Suprapubic skin (tissue), 4 donors: Measurements from ENCODE around the gene MAVS. TPM values are rescaled to one million over a fixed set of nuclear protein-coding genes. Genes with fewer than 3 reads are reported as not detected.

ENCODE experiments used
- DNase-seq, 2 donors: peaks; one replicate each; pipeline ENCODE4 v3.0.0-alpha.2; 2019; ENCODE audit warnings: low spot score in 2 of 2
- H3K27ac ChIP-seq: fragments of 200-600 bp; sonication (generic); one replicate; pipeline ENCODE4 v1.5.1; 2019
- H3K27me3 ChIP-seq: fragments of 200-600 bp; sonication (generic); one replicate; pipeline ENCODE4 v1.5.1; 2019
- H3K36me3 ChIP-seq: fragments of 200-600 bp; sonication (generic); one replicate; pipeline ENCODE4 v1.5.1; 2019
- H3K4me1 ChIP-seq: fragments of 200-600 bp; sonication (generic); one replicate; pipeline ENCODE4 v1.5.1; 2019
- H3K4me3 ChIP-seq: fragments of 200-600 bp; sonication (generic); one replicate; pipeline ENCODE4 v1.5.1; 2019; ENCODE audit warnings: mild to moderate bottlenecking
- H3K9me3 ChIP-seq: fragments of 200-600 bp; sonication (generic); one replicate; pipeline ENCODE4 v1.5.1; 2019
- CTCF ChIP-seq, 2 donors: fragments of 200-600 bp in 1 of 2; fragments of 450-650 bp in 1 of 2; sonication (generic) in 1 of 2; IDR thresholded peaks; one replicate each; pipeline ENCODE4 v1.5.1; 2016 to 2019; ENCODE audit warnings: antibody characterized with exemption in 2 of 2, mild to moderate bottlenecking in 1 of 2, moderate library complexity in 1 of 2
- EP300 ChIP-seq: sonication (generic); formaldehyde crosslinking; IDR thresholded peaks from one replicate; pipeline ENCODE4 v1.6.1; 2017; ENCODE audit warnings: antibody characterized with exemption
- POLR2A ChIP-seq, 2 donors: fragments of 450-650 bp; IDR thresholded peaks; one replicate each; pipeline ENCODE4 v1.6.1; 2017; ENCODE audit warnings: antibody characterized with exemption in 2 of 2, mild to moderate bottlenecking in 2 of 2, moderate library complexity in 2 of 2
- POLR2AphosphoS5 ChIP-seq, 3 donors: sonication (generic); formaldehyde crosslinking; IDR thresholded peaks; one replicate each; pipeline ENCODE4 v1.6.1; 2017; ENCODE audit warnings: antibody characterized with exemption in 3 of 3
- WGBS: methylation state at CpG from one replicate; pipeline ENCODE4 v1.1.5; 2018; 5-methylcytosine and 5-hydroxymethylcytosine counted together
- total RNA-seq, 4 donors: library from RNA; depleted of rRNA; stranded (reverse); fragments of >200 nt; gene quantifications; one replicate each; pipeline ENCODE4 v1.1.0, GENCODE V29; 2016

The MAVS gene
- total RNA-seq, 4 donors from 2014 or later, result 29.1 to 50.0 (median 39.1) TPM

GRCh38 chr20:3922223-3922982, 75.8 kb downstream of the MAVS start:
- Histone ChIP-seq H3K27me3 (no peaks in the 10 kb centered on the region), H3K4me1 (peaks cover 14% of the 10 kb centered on the region), H3K4me3 (no peak overlapping the region), H3K27ac (no peak overlapping the region), H3K36me3 (peaks cover 58% of the 10 kb centered on the region), H3K9me3 (no peaks in the 10 kb centered on the region)
- DNase-seq, result no peak
- no peak for TF ChIP-seq CTCF (IDR thresholded peaks at IDR 0.05)
- no peak for TF ChIP-seq EP300
- no peak for TF ChIP-seq POLR2AphosphoS5 (IDR thresholded peaks at IDR 0.05)
- TF ChIP-seq POLR2A (IDR thresholded peaks at IDR 0.05), result no peak
- 81% methylated on average over 13 of the region's 13 CpGs for WGBS

GRCh38 chr20:3922983-3923339, 76.3 kb downstream of the MAVS start:
- Histone ChIP-seq H3K4me3 (no peak overlapping the region), H3K27me3 (no peaks in the 10 kb centered on the region), H3K4me1 (peaks cover 19% of the 10 kb centered on the region), H3K27ac (no peak overlapping the region), H3K9me3 (no peaks in the 10 kb centered on the region), H3K36me3 (peaks cover 56% of the 10 kb centered on the region)
- 98% methylated on average over 4 of the region's 4 CpGs for WGBS
- DNase-seq, result no peak
- TF ChIP-seq EP300 (no peak), POLR2AphosphoS5 (IDR thresholded peaks at IDR 0.05) (no peak), POLR2A (IDR thresholded peaks at IDR 0.05) (no peak), CTCF (IDR thresholded peaks at IDR 0.05) (no peak)

- WGBS, result 63% methylated on average over 2 of the region's 2 CpGs
- TF ChIP-seq POLR2AphosphoS5 (IDR thresholded peaks at IDR 0.05) (no peak), CTCF (IDR thresholded peaks at IDR 0.05) (no peak), POLR2A (IDR thresholded peaks at IDR 0.05) (no peak), EP300 (no peak)
- Histone ChIP-seq H3K4me1 (peaks cover 27% of the 10 kb centered on the region), H3K27me3 (no peaks in the 10 kb centered on the region), H3K27ac (no peak overlapping the region), H3K4me3 (no peak overlapping the region), H3K36me3 (peaks cover 52% of the 10 kb centered on the region), H3K9me3 (no peaks in the 10 kb centered on the region)
- DNase-seq, result no peak
Measured at GRCh38 chr20:3923818-3924217, 77.2 kb downstream of the MAVS start.

GRCh38 chr20:3924304-3925112, 77.9 kb downstream of the MAVS start:
- Histone ChIP-seq H3K27me3 (no peaks in the 10 kb centered on the region), H3K9me3 (no peaks in the 10 kb centered on the region), H3K27ac (no peak overlapping the region), H3K4me3 (no peak overlapping the region), H3K4me1 (peaks cover 32% of the 10 kb centered on the region), H3K36me3 (peaks cover 45% of the 10 kb centered on the region)
- no peak for DNase-seq
- no peak for TF ChIP-seq POLR2A (IDR thresholded peaks at IDR 0.05)
- no peak for TF ChIP-seq EP300
- TF ChIP-seq CTCF (IDR thresholded peaks at IDR 0.05), result no peak
- 67% methylated on average over 8 of the region's 13 CpGs for WGBS

- no peak overlapping the region for H3K4me3 ChIP-seq
- no peak for TF ChIP-seq POLR2A (IDR thresholded peaks at IDR 0.05)
- no peak for TF ChIP-seq POLR2AphosphoS5 (IDR thresholded peaks at IDR 0.05)
- TF ChIP-seq EP300, result no peak
- TF ChIP-seq CTCF (IDR thresholded peaks at IDR 0.05), result no peak
- no peak for DNase-seq
- H3K4me1 ChIP-seq, result peaks cover 36% of the 10 kb centered on the region
- H3K27ac ChIP-seq, result no peak overlapping the region
- H3K36me3 ChIP-seq, result peaks cover 40% of the 10 kb centered on the region
- H3K9me3 ChIP-seq, result no peaks in the 10 kb centered on the region
- no peaks in the 10 kb centered on the region for H3K27me3 ChIP-seq
- WGBS, result 94% methylated on average over 11 of the region's 11 CpGs
Measured at GRCh38 chr20:3925113-3925695, 78.6 kb downstream of the MAVS start.
